ENCODE results near the gene MIF4GD. TPM values are rescaled to one million over a fixed set of nuclear protein-coding genes. Genes with fewer than 3 reads are reported as not detected.

MIF4GD gene
- total and polyA plus RNA-seq, 9 of the 15 experiments (the other 6 are each of a cell fraction or from before 2014, with no cell fraction given): 11.8 to 63.8 (median 28.1) TPM

GRCh38 chr17:75240394-75241142, 30.5 kb downstream of the MIF4GD start (continued):
- TF ChIP-seq ARID3B (CRISPR knock-in tag; IDR thresholded peaks at IDR 0.05; ENCODE audit: borderline replicate concordance) (no peak), REST (IDR thresholded peaks at IDR 0.05; ENCODE audit: borderline replicate concordance) (peak; percentile 67; the same call in 1 of the 2 replicates), REST (CRISPR knock-in tag; IDR thresholded peaks at IDR 0.05; ENCODE audit: low read depth) (no peak), ETV1 (tag; conservative IDR thresholded peaks at IDR 0.05; ENCODE audit: low read depth) (0 out of 2 replicates have a peak, but pooled peaks have one; percentile 11), ZBTB2 (IDR thresholded peaks at IDR 0.05) (no peak), MTF1 (CRISPR knock-in tag; IDR thresholded peaks at IDR 0.05; ENCODE audit: borderline replicate concordance) (no peak), SLC30A9 (CRISPR knock-in tag; IDR thresholded peaks at IDR 0.05) (no peak), USF2 (CRISPR knock-in tag; IDR thresholded peaks at IDR 0.05) (peak; percentile 67), ASH1L (IDR thresholded peaks at IDR 0.05; ENCODE audit: borderline replicate concordance, low read depth, partially characterized antibody) (no peak), ZNF740 (CRISPR knock-in tag; IDR thresholded peaks at IDR 0.05) (peak; percentile 52), ZNF740 (tag; IDR thresholded peaks at IDR 0.05) (no peak), ZNF444 (CRISPR knock-in tag; IDR thresholded peaks at IDR 0.05) (no peak)

Measured in K562 (cell line).